Endothelial cell of umbilical vein (primary cell): ENCODE measurements around the gene TTC34. TPM values are rescaled to one million over a fixed set of nuclear protein-coding genes. Genes with fewer than 3 reads are reported as not detected.
"Not testable (repeated sequence)": the region's sequence is repeated elsewhere in the genome, so short reads cannot be mapped to it uniquely, and the experiment has no call there.

Experiments used
- BruUV-seq: library from RNA; stranded (reverse); fragments of 400-500 nt; replicated peaks from 2 replicates; lab custom pipeline; 2021; lab: Mats Ljungman, UMichigan
- CTCF ChIA-PET: fragments of 300-600, 350-600 bp; sonication (Branson Sonifier 250); formaldehyde crosslinking; loops from one replicate; lab custom pipeline; 2021; ENCODE audit warnings: antibody characterized with exemption, inconsistent platforms; lab: Charles Lee
- POLR2A ChIA-PET: fragments of 300-600, 350-600 bp; sonication (Branson Sonifier 250); formaldehyde crosslinking; loops from one replicate; lab custom pipeline; 2021; ENCODE audit warnings: antibody characterized with exemption, inconsistent platforms; lab: Charles Lee
- DNase-seq: peaks from one replicate; pipeline ENCODE4 v3.0.0-alpha.2; 2011; ENCODE audit warnings: low read depth, low spot score
- FAIRE-seq: peaks from 2 replicates; lab custom pipeline; 2011; peaks lifted over from hg19 to GRCh38; lab: Jason Lieb, UNC
- H2AFZ ChIP-seq: 2 replicates; pipeline ENCODE4 v1.6.0; 2012; ENCODE audit warnings: low read depth, low read length, control low read depth, inconsistent platforms
- H3K27ac ChIP-seq: 2 replicates; pipeline ENCODE4 v1.5.1; 2011; ENCODE audit warnings: low read depth, mild to moderate bottlenecking, control low read depth, low read length, moderate library complexity; ENCODE audit not compliant: insufficient read depth
- H3K27me3 ChIP-seq, 2 experiments: 2 replicates each; pipeline versions ENCODE4 v1.6.0 to v1.6.1; 2011; ENCODE audit warnings: low read length in 2 of 2, mixed read lengths in 1 of 2; ENCODE audit not compliant: control insufficient read depth in 2 of 2, insufficient read depth in 2 of 2
- H3K36me3 ChIP-seq, 2 experiments: 2 replicates in 1 of 2; 3 replicates in 1 of 2; pipeline ENCODE4 v1.5.1; 2011; ENCODE audit warnings: low read length in 2 of 2, mild to moderate bottlenecking in 1 of 2, moderate library complexity in 1 of 2; ENCODE audit not compliant: control insufficient read depth in 2 of 2, insufficient read depth in 2 of 2; ENCODE audit errors: extremely low read depth in 1 of 2
- H3K4me1 ChIP-seq: 3 replicates; pipeline ENCODE4 v1.5.1; 2011; ENCODE audit warnings: mild to moderate bottlenecking, low read length; ENCODE audit not compliant: control insufficient read depth, insufficient read depth; ENCODE audit errors: extremely low read depth
- H3K4me2 ChIP-seq: 2 replicates; pipeline ENCODE4 v1.6.1; 2011; ENCODE audit warnings: low read length, control low read depth, mixed read lengths; ENCODE audit not compliant: insufficient read depth
- H3K4me3 ChIP-seq, 3 experiments: fragments of 200-600 bp in 1 of 3; sonication (generic), shearing (Covaris generic) in 1 of 3; replicated peaks in 1 of 3; 2 replicates each; pipeline ENCODE4 v1.5.1; 2011 to 2016; ENCODE audit warnings: control low read depth in 3 of 3, low read length in 3 of 3, mild to moderate bottlenecking in 2 of 3, inconsistent platforms in 1 of 3, low read depth in 1 of 3, moderate library complexity in 1 of 3; ENCODE audit not compliant: insufficient read depth in 1 of 3
- H3K79me2 ChIP-seq: 2 replicates; pipeline ENCODE4 v1.6.0; 2012; ENCODE audit warnings: low read length, inconsistent platforms; ENCODE audit not compliant: control insufficient read depth, insufficient read depth
- H3K9ac ChIP-seq: replicated peaks from 2 replicates; pipeline ENCODE3; 2011; ENCODE audit warnings: low read length, control low read depth; ENCODE audit not compliant: insufficient read depth; ENCODE audit errors: extremely low read depth
- H3K9me1 ChIP-seq: replicated peaks from 3 replicates; pipeline ENCODE4 v1.6.0; 2011; ENCODE audit warnings: mild to moderate bottlenecking, low read length; ENCODE audit not compliant: control insufficient read depth, insufficient read depth; ENCODE audit errors: extremely low read depth
- H3K9me3 ChIP-seq: replicated peaks from 2 replicates; pipeline ENCODE4 v1.5.1; 2012; ENCODE audit warnings: low read length, inconsistent platforms; ENCODE audit not compliant: control insufficient read depth, insufficient read depth
- H4K20me1 ChIP-seq: replicated peaks from 2 replicates; pipeline ENCODE3; 2011; ENCODE audit warnings: mild to moderate bottlenecking, low read length; ENCODE audit not compliant: control insufficient read depth, insufficient read depth; ENCODE audit errors: extremely low read depth
- dilution Hi-C: fragments of 300-500 bp; cut with MboI; formaldehyde crosslinking; loops from one replicate; pipeline ENCODE4 v1.15.0; 2019; ENCODE audit warnings: low sequenced_read_pairs; ENCODE audit not compliant: extremely low pct_ligation_motif_present
- intact Hi-C: fragments of 100-400 bp; cut with micrococcal nuclease; formaldehyde crosslinking; loops from one replicate; pipeline ENCODE4 v1.10.0; 2022
- polyA plus RNA-seq, 4 experiments: library from polyadenylated mRNA; depleted of rRNA in 3 of 4; stranded (reverse) in 3 of 4; unstranded in 1 of 4; fragments of >200 nt; gene quantifications; 2 replicates each; pipeline versions ENCODE4 v1.2.1 to v1.2.3, GENCODE V29; 2011 to 2012; ENCODE audit warnings: missing spikeins in 1 of 4
- total RNA-seq: library from RNA; stranded (reverse); gene quantifications from 2 replicates; pipeline ENCODE4 v1.2.3, GENCODE V29; 2021

The TTC34 gene
- total and polyA plus RNA-seq, 2 donors (not counting 3 experiments of a cell fraction or from before 2014, with no cell fraction given) = 0.08 to 0.77 TPM

- H3K79me2 ChIP-seq, H4K20me1 ChIP-seq, dilution Hi-C loops, DNase-seq, H3K27ac ChIP-seq, H3K36me3 ChIP-seq, H3K9me1 ChIP-seq, POLR2A ChIA-PET, BruUV-seq, H3K9ac ChIP-seq, FAIRE-seq, H3K27me3 ChIP-seq, intact Hi-C loops, H3K4me2 ChIP-seq, H3K4me3 ChIP-seq, H2AFZ ChIP-seq, H3K4me1 ChIP-seq, CTCF ChIA-PET: not testable (repeated sequence)
- peaks cover 29% of the 10 kb centered on the region for H3K9me3 ChIP-seq
Observed at GRCh38 chr1:2657124-2657523, 144.4 kb downstream of the TTC34 start.

GRCh38 chr1:2655598-2656434, 145.7 kb downstream of the TTC34 start:
- peak; percentile 24 for FAIRE-seq

GRCh38 chr1:2654443-2654948, 147.0 kb downstream of the TTC34 start:
- H3K4me3 ChIP-seq, BruUV-seq, H2AFZ ChIP-seq, H3K27me3 ChIP-seq, dilution Hi-C loops, H3K27ac ChIP-seq, DNase-seq, CTCF ChIA-PET, H4K20me1 ChIP-seq, H3K36me3 ChIP-seq, H3K9me1 ChIP-seq, H3K9ac ChIP-seq, H3K4me1 ChIP-seq, intact Hi-C loops, POLR2A ChIA-PET, H3K79me2 ChIP-seq, H3K4me2 ChIP-seq: not testable (repeated sequence)
- peaks cover 31% of the 10 kb centered on the region for H3K9me3 ChIP-seq
- FAIRE-seq = peak; percentile 57

More at GRCh38 chr1:2655598-2656434, 145.7 kb downstream of the TTC34 start:
- H3K4me1 ChIP-seq, H3K4me2 ChIP-seq, H3K79me2 ChIP-seq, H3K9me1 ChIP-seq, BruUV-seq, H3K27me3 ChIP-seq, H2AFZ ChIP-seq, H3K4me3 ChIP-seq, intact Hi-C loops, CTCF ChIA-PET, POLR2A ChIA-PET, H4K20me1 ChIP-seq, H3K27ac ChIP-seq, H3K9ac ChIP-seq, H3K36me3 ChIP-seq, dilution Hi-C loops: not testable (repeated sequence)
- DNase-seq = peak; percentile 26
- peaks cover 31% of the 10 kb centered on the region for H3K9me3 ChIP-seq

GRCh38 chr1:2653741-2654442, 147.6 kb downstream of the TTC34 start:
- H3K9ac ChIP-seq, H3K4me3 ChIP-seq, CTCF ChIA-PET, H3K4me2 ChIP-seq, dilution Hi-C loops, H3K36me3 ChIP-seq, BruUV-seq, H3K79me2 ChIP-seq, H3K9me1 ChIP-seq, intact Hi-C loops, POLR2A ChIA-PET, H4K20me1 ChIP-seq, H3K27me3 ChIP-seq, H3K4me1 ChIP-seq, H3K27ac ChIP-seq, H2AFZ ChIP-seq: not testable (repeated sequence)
- peak; percentile 41 for DNase-seq
- FAIRE-seq = peak; percentile 82
- H3K9me3 ChIP-seq = peaks cover 31% of the 10 kb centered on the region
